NB4 (cell line): ENCODE data around the gene SULF2.
"Not testable (repeated sequence)": the region's sequence is repeated elsewhere in the genome, so short reads cannot be mapped to it uniquely, and the experiment has no call there.

Experiments used
- DNase-seq: peaks from one replicate; pipeline ENCODE4 v3.0.0; 2010; ENCODE audit warnings: low read depth
- H3K4me3 ChIP-seq: one replicate; pipeline ENCODE4 v1.5.1; 2011; ENCODE audit warnings: mild to moderate bottlenecking, low read depth, low read length, moderate library complexity
- CTCF ChIP-seq: IDR thresholded peaks from one replicate; pipeline ENCODE4 v1.5.1; 2012; ENCODE audit warnings: low read depth, low read length
- MAX ChIP-seq: IDR thresholded peaks from 2 replicates; pipeline ENCODE4 v1.6.1; 2011; ENCODE audit warnings: low read depth, low read length
- MYC ChIP-seq: IDR thresholded peaks from 2 replicates; pipeline ENCODE4 v1.6.1; 2011; ENCODE audit warnings: low read depth, low read length
- POLR2A ChIP-seq: IDR thresholded peaks from 2 replicates; pipeline ENCODE4 v1.6.1; 2011; ENCODE audit warnings: mild to moderate bottlenecking; ENCODE audit not compliant: insufficient read length; ENCODE audit errors: extremely low read depth

The SULF2 gene

GRCh38 chr20:47800623-47801022 lies 15.3 kb upstream of the SULF2 start:
- H3K4me3 ChIP-seq = no peak overlapping the region
- no peak for DNase-seq
- TF ChIP-seq CTCF = no peak
- no peak for TF ChIP-seq POLR2A
- TF ChIP-seq MAX = no peak
- no peak for TF ChIP-seq MYC

- TF ChIP-seq POLR2A = no peak
- no peak for TF ChIP-seq MYC
- TF ChIP-seq CTCF = no peak
- TF ChIP-seq MAX = no peak
- no peak for DNase-seq
- no peak overlapping the region for H3K4me3 ChIP-seq
These were observed 13.9 kb upstream of the SULF2 start for GRCh38 chr20:47799116-47799715.

GRCh38 chr20:47796971-47797370 lies 11.7 kb upstream of the SULF2 start:
- no peak for TF ChIP-seq MYC
- no peak for TF ChIP-seq MAX
- no peak for TF ChIP-seq POLR2A
- no peak for TF ChIP-seq CTCF

GRCh38 chr20:47795214-47795907 lies 10.1 kb upstream of the SULF2 start:
- no peak overlapping the region for H3K4me3 ChIP-seq
- DNase-seq = peak; percentile 30
- TF ChIP-seq MAX = no peak
- no peak for TF ChIP-seq MYC
- TF ChIP-seq POLR2A = no peak
- TF ChIP-seq CTCF = no peak

More at GRCh38 chr20:47796971-47797370, 11.7 kb upstream of the SULF2 start:
- H3K4me3 ChIP-seq = no peak overlapping the region
- no peak for DNase-seq

GRCh38 chr20:47794264-47794663 lies 9.0 kb upstream of the SULF2 start:
- not testable (repeated sequence) for DNase-seq, H3K4me3 ChIP-seq

GRCh38 chr20:47792021-47792618 lies 6.8 kb upstream of the SULF2 start:
- DNase-seq = peak; percentile 61
- TF ChIP-seq MAX = no peak
- no peak for TF ChIP-seq POLR2A
- no peak for TF ChIP-seq CTCF
- no peak for TF ChIP-seq MYC
- no peak overlapping the region for H3K4me3 ChIP-seq
